Activated CD8-positive, alpha-beta T cell treated with anti-CD3 and anti-CD28 coated beads for 36 hours (primary cell): ENCODE data around the gene ARHGEF28. TPM values are rescaled to one million over a fixed set of nuclear protein-coding genes. Genes with fewer than 3 reads are reported as not detected.

Source experiments
- ATAC-seq: fragments of 200-7000 bp; cut with Tn5 transposase; one replicate; pipeline ENCODE4 v1.10.0; 2021; ENCODE audit warnings: mild to moderate bottlenecking, moderate library complexity
- CTCF ChIA-PET: fragments of 350-600 bp; sonication (Branson Sonifier 250); formaldehyde crosslinking; loops from one replicate; lab custom pipeline; 2021; ENCODE audit warnings: antibody characterized with exemption; lab: Charles Lee
- POLR2A ChIA-PET: fragments of 350-600 bp; sonication (Branson Sonifier 250); formaldehyde crosslinking; loops from one replicate; lab custom pipeline; 2021; ENCODE audit warnings: antibody characterized with exemption; lab: Charles Lee
- DNase-seq: peaks from one replicate; pipeline ENCODE4 v3.0.0-alpha.2; 2020
- H3K27ac Mint-ChIP-seq: one replicate; pipeline ENCODE4 v1.8.0; 2021; ENCODE audit warnings: mild to moderate bottlenecking, mixed read lengths
- H3K27me3 Mint-ChIP-seq: one replicate; pipeline ENCODE4 v1.8.0; 2021; ENCODE audit warnings: mixed read lengths
- H3K36me3 Mint-ChIP-seq: one replicate; pipeline ENCODE4 v1.8.0; 2021; ENCODE audit warnings: low read depth, mixed read lengths
- H3K4me1 Mint-ChIP-seq: one replicate; pipeline ENCODE4 v1.8.0; 2021; ENCODE audit warnings: low read depth, mixed read lengths
- H3K4me3 Mint-ChIP-seq: one replicate; pipeline ENCODE4 v1.8.0; 2021; ENCODE audit warnings: mild to moderate bottlenecking, moderate library complexity, mixed read lengths
- H3K9me3 Mint-ChIP-seq: one replicate; pipeline ENCODE4 v1.8.0; 2021; ENCODE audit warnings: mixed read lengths
- intact Hi-C: fragments of 100-400 bp; cut with micrococcal nuclease; formaldehyde crosslinking; loops from one replicate; pipeline ENCODE4 v1.10.0; 2022
- total RNA-seq, 2 experiments: library from RNA; stranded (reverse); gene quantifications; one replicate each; pipeline ENCODE4 v1.2.3, GENCODE V29; 2021
- TF ChIP-seq, protein P1 (sequence below): fragments of 200-600 bp; IDR thresholded peaks from one replicate; pipeline ENCODE4 v1.8.0; 2022; ENCODE audit warnings: antibody characterized with exemption, mild to moderate bottlenecking

Gene ARHGEF28
- total RNA-seq, 2 experiments from 2014 or later, result 0.05 TPM; not detected in 1

DNA sequence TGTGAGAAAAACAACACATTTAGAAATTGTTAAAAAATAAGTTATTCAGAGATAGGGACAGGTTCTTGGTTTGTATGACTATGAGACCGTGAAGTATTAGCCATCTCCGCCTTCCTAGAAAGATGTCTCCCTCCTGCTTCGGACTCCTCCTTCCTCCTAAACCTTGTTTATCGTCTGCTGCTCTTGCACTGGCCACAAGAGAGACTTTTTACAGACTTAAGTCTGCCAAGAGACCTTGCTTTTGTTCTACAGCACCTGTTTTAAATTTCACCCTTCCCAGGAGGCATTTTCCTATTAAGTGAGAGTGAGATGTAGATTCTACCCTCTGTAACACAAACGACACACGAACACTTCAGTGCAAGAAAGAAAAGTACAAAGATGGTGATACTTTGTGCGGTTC lies 274.6 kb downstream of the ARHGEF28 start:
- H3K27ac Mint-ChIP-seq, result no peak overlapping the region
- ChIA-PET CTCF (no interaction called here), POLR2A (no interaction called here)
- TF ChIP-seq, protein P1, sequence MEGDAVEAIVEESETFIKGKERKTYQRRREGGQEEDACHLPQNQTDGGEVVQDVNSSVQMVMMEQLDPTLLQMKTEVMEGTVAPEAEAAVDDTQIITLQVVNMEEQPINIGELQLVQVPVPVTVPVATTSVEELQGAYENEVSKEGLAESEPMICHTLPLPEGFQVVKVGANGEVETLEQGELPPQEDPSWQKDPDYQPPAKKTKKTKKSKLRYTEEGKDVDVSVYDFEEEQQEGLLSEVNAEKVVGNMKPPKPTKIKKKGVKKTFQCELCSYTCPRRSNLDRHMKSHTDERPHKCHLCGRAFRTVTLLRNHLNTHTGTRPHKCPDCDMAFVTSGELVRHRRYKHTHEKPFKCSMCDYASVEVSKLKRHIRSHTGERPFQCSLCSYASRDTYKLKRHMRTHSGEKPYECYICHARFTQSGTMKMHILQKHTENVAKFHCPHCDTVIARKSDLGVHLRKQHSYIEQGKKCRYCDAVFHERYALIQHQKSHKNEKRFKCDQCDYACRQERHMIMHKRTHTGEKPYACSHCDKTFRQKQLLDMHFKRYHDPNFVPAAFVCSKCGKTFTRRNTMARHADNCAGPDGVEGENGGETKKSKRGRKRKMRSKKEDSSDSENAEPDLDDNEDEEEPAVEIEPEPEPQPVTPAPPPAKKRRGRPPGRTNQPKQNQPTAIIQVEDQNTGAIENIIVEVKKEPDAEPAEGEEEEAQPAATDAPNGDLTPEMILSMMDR, result no peak
- ATAC-seq, result no peak
- H3K27me3 Mint-ChIP-seq, result peaks cover 14% of the 10 kb centered on the region
- no peaks in the 10 kb centered on the region for H3K9me3 Mint-ChIP-seq
- no peaks in the 10 kb centered on the region for H3K36me3 Mint-ChIP-seq
- no peak overlapping the region for H3K4me3 Mint-ChIP-seq
- H3K4me1 Mint-ChIP-seq, result no peaks in the 10 kb centered on the region
- intact Hi-C loops, result no loop called here
- no peak for DNase-seq

DNA sequence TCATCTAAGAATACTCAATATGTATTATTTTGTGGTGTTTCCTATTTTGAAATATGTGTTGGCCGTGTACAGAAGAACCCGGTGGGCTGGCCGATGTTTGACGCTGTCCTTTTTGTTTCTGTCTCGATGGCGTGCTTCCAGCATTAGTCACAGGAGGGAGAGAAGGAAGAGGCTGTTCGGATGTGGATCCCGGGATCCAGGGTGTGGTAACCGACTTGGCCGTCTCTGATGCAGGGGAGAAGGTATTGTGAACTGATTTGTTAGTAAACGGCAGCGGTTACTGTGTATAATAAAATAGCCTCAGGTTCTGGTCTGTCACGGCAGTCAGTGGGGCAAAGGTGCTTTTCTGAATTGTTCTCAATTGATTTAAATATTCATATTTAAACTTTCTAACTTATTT lies 275.0 kb downstream of the ARHGEF28 start:
- ChIA-PET POLR2A (no interaction called here), CTCF (interaction anchor here (1.5 to 2.5 kb wide), 2 partner anchors 12 to 310 kb away, joined by 4 to 13 read pairs; no protein-coding TSS in a partner anchor)
- TF ChIP-seq, protein P1, result no peak
- no peak overlapping the region for H3K4me3 Mint-ChIP-seq
- no peak overlapping the region for H3K27ac Mint-ChIP-seq
- DNase-seq (no peak), ATAC-seq (no peak)
- intact Hi-C loops, result no loop called here
- no peaks in the 10 kb centered on the region for H3K4me1 Mint-ChIP-seq
- H3K9me3 Mint-ChIP-seq, result no peaks in the 10 kb centered on the region
- H3K36me3 Mint-ChIP-seq, result no peaks in the 10 kb centered on the region
- peaks cover 11% of the 10 kb centered on the region for H3K27me3 Mint-ChIP-seq

DNA sequence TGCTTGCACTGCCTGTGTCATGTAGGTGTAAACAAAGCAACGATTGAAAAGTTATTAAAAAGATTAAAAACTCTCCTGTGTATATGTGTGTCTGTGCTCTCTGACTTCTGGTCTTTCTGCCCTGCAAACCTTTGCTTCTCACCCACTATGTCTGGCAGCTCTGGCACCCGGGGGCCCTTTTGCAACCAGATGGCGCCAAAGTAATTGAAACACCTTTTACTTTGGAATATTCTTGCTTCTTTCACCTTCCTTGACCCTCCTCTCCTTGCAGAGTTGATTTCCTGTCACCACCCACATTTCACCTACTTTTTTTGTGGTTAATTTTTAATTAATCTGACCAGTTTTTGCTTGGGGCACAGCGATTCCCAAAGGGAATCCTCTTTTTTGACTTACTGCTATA lies 275.5 kb downstream of the ARHGEF28 start:
- ChIA-PET CTCF (interaction anchor here (1.0 to 2.5 kb wide), 17 partner anchors 9 to 761 kb away, joined by 3 to 27 read pairs (median 6); partner anchors contain the start of gene ENC1), POLR2A (no interaction called here)
- no peaks in the 10 kb centered on the region for H3K9me3 Mint-ChIP-seq
- no peak overlapping the region for H3K4me3 Mint-ChIP-seq
- intact Hi-C loops, result no loop called here
- no peak for ATAC-seq
- TF ChIP-seq, protein P1, result no peak
- peak; percentile 5 for DNase-seq
- no peak overlapping the region for H3K27ac Mint-ChIP-seq
- peaks cover 10% of the 10 kb centered on the region for H3K27me3 Mint-ChIP-seq
- H3K36me3 Mint-ChIP-seq, result no peaks in the 10 kb centered on the region
- no peaks in the 10 kb centered on the region for H3K4me1 Mint-ChIP-seq

DNA sequence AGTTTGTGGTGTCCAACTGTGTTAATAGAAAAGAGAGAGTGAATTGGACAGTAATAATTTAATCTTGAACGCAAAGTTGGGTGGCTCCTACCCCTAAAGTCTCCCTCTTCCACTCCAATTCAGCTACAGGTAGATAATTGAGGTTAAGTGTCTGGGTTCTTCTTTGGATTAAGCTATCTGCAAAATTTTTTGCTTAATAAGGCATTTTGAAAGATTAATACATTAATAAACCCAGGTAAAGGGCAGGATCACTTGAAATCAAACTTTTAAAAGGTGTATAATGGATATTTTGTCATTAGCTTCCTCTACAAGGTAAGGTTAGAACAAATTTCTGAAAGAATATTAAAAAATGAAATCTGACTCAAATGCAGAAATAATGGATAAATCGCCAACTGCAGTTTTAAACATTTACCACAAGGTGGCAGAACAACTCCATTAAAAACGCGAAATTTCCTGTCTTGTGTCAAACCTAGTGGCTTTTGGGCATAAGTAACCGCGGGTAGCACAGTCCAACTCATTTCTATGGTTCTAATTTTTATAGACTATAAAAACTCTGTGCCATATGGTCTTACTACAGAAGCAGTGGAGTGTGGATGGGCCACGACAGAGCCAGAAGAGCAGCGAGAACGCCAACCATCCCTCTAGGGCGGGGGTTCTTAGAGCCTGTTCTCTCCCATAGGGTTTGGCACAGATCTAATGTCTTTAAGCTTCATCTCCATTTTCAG lies 276.5 kb downstream of the ARHGEF28 start:
- Mint-ChIP-seq H3K4me1 (no peaks in the 10 kb centered on the region), H3K9me3 (no peaks in the 10 kb centered on the region), H3K36me3 (no peaks in the 10 kb centered on the region), H3K4me3 (no peak overlapping the region), H3K27me3 (peaks cover 9% of the 10 kb centered on the region), H3K27ac (no peak overlapping the region)
- TF ChIP-seq, protein P1, result peak; percentile 81
- ChIA-PET POLR2A (no interaction called here), CTCF (interaction anchor here (0.7 to 2.5 kb wide), 35 partner anchors 8 to 773 kb away, joined by 3 to 27 read pairs (median 4); partner anchors contain the start of gene ENC1)
- intact Hi-C loops, result loop anchor here (2.0 kb wide), 1 partner anchor 746 kb away; no protein-coding TSS in a partner anchor
- peak; percentile 4 for DNase-seq
- no peak for ATAC-seq

DNA sequence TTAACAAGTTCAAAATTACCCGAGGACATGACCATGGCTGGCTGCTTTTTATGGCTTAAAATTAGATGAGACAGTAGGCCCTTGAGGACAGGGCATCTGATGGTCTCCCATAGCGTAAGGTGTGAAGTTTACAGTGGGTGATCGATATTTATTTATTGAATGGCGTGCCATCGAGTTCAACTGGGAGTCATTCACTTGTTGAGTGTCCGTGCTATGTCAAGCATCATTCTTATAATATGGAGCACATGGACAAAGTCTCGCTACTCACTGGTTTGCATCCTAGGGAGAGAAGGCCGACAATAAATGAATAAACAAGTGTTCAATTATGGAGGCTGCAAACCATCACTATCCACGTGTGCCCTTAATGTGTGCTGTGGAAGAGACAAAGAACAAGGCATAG lies 277.2 kb downstream of the ARHGEF28 start:
- Mint-ChIP-seq H3K9me3 (no peaks in the 10 kb centered on the region), H3K27me3 (peaks cover 9% of the 10 kb centered on the region), H3K4me3 (no peak overlapping the region)

More for the DNA sequence above, 277.2 kb downstream of the ARHGEF28 start:
- no peak for DNase-seq
- TF ChIP-seq, protein P1, result no peak
- ChIA-PET POLR2A (no interaction called here), CTCF (interaction anchor here (0.7 to 2.5 kb wide), 16 partner anchors 8 to 772 kb away, joined by 3 to 27 read pairs (median 6); no protein-coding TSS in a partner anchor)
- Mint-ChIP-seq H3K4me1 (no peaks in the 10 kb centered on the region), H3K27ac (no peak overlapping the region), H3K36me3 (no peaks in the 10 kb centered on the region)
- no peak for ATAC-seq
- intact Hi-C loops, result loop anchor here (2.0 kb wide), 1 partner anchor 746 kb away; no protein-coding TSS in a partner anchor
